CD4-positive, alpha-beta T cell (primary cell): ENCODE measurements around the gene RAPGEF5. TPM values are rescaled to one million over a fixed set of nuclear protein-coding genes. Genes with fewer than 3 reads are reported as not detected.

ENCODE experiments used
- ATAC-seq: fragments of 200-7000 bp; cut with Tn5 transposase; one replicate; pipeline ENCODE4 v1.10.0; 2022; ENCODE audit warnings: mild to moderate bottlenecking; ENCODE audit not compliant: poor library complexity
- CTCF ChIA-PET: fragments of 350-600 bp; sonication (Branson Sonifier 250); formaldehyde crosslinking; loops from one replicate; lab custom pipeline; 2021; ENCODE audit warnings: antibody characterized with exemption, inconsistent platforms; lab: Charles Lee
- POLR2A ChIA-PET: fragments of 350-600 bp; sonication (Branson Sonifier 250); formaldehyde crosslinking; loops from one replicate; lab custom pipeline; 2021; ENCODE audit warnings: antibody characterized with exemption, inconsistent platforms; lab: Charles Lee
- DNase-seq, 14 experiments: peaks; one replicate each; pipeline ENCODE4 v3.0.0-alpha.2; 2013 to 2020; ENCODE audit warnings: mixed read lengths in 2 of 14
- H3K27ac ChIP-seq, 2 donors: one replicate each; pipeline versions ENCODE4 v1.5.1 to v1.7.0; 2013; ENCODE audit warnings: low read length in 2 of 2, low read depth in 1 of 2, mild to moderate bottlenecking in 1 of 2
- H3K27me3 ChIP-seq, 2 experiments: 1 replicate in 1 of 2; 2 replicates in 1 of 2; pipeline versions ENCODE4 v1.6.1 to v1.7.0; 2013; ENCODE audit warnings: low read length in 2 of 2, control low read depth in 1 of 2, mild to moderate bottlenecking in 1 of 2, moderate library complexity in 1 of 2; ENCODE audit not compliant: insufficient read depth in 2 of 2, control insufficient read depth in 1 of 2
- H3K36me3 ChIP-seq: one replicate; pipeline ENCODE4 v1.6.1; 2013; ENCODE audit warnings: low read length, control low read depth; ENCODE audit not compliant: insufficient read depth
- H3K4me1 ChIP-seq: one replicate; pipeline ENCODE4 v1.6.1; 2013; ENCODE audit warnings: low read length, control low read depth; ENCODE audit not compliant: insufficient read depth
- H3K4me3 ChIP-seq: one replicate; pipeline ENCODE4 v1.5.1; 2013; ENCODE audit warnings: mild to moderate bottlenecking, low read length, moderate library complexity
- H3K9me3 ChIP-seq, 2 experiments: 1 replicate in 1 of 2; 2 replicates in 1 of 2; pipeline versions ENCODE4 v1.6.1 to v1.7.0; 2013; ENCODE audit warnings: low read length in 2 of 2, mild to moderate bottlenecking in 2 of 2, control low read depth in 1 of 2, moderate library complexity in 1 of 2; ENCODE audit not compliant: control insufficient read depth in 1 of 2, insufficient read depth in 1 of 2
- H3K27ac Mint-ChIP-seq: one replicate; pipeline ENCODE4 v1.8.0; 2020; ENCODE audit warnings: mixed read lengths
- H3K27me3 Mint-ChIP-seq: one replicate; pipeline ENCODE4 v1.8.0; 2021; ENCODE audit warnings: mixed read lengths
- H3K36me3 Mint-ChIP-seq: one replicate; pipeline ENCODE4 v1.8.0; 2021; ENCODE audit warnings: low read depth, mixed read lengths
- H3K4me1 Mint-ChIP-seq: one replicate; pipeline ENCODE4 v1.8.0; 2021; ENCODE audit warnings: low read depth, mixed read lengths
- H3K4me3 Mint-ChIP-seq: one replicate; pipeline ENCODE4 v1.8.0; 2020; ENCODE audit warnings: mild to moderate bottlenecking, mixed read lengths
- H3K9me3 Mint-ChIP-seq: one replicate; pipeline ENCODE4 v1.8.0; 2020; ENCODE audit warnings: mixed read lengths
- intact Hi-C, 2 experiments: fragments of 100-400 bp; cut with DNase I in 1 of 2; cut with micrococcal nuclease in 1 of 2; formaldehyde crosslinking; loops; one replicate each; pipeline versions ENCODE4 v1.15.1 to v1.9.0; 2023 to 2025; cut with DNase I, micrococcal nuclease
- total RNA-seq, 174 experiments: library from RNA in 2 of 174; stranded (reverse) in 2 of 174; gene quantifications; one replicate each; pipeline ENCODE4 v1.2.3 and lab custom pipeline; 2021 to 2026
- TF ChIP-seq, protein P1 (sequence below): fragments of 200-600 bp; IDR thresholded peaks from one replicate; pipeline ENCODE4 v1.8.0; 2022; ENCODE audit warnings: antibody characterized with exemption, mild to moderate bottlenecking

The RAPGEF5 gene
- total RNA-seq, 2 experiments from 2014 or later, result 0.17 TPM; not detected in 1

DNA sequence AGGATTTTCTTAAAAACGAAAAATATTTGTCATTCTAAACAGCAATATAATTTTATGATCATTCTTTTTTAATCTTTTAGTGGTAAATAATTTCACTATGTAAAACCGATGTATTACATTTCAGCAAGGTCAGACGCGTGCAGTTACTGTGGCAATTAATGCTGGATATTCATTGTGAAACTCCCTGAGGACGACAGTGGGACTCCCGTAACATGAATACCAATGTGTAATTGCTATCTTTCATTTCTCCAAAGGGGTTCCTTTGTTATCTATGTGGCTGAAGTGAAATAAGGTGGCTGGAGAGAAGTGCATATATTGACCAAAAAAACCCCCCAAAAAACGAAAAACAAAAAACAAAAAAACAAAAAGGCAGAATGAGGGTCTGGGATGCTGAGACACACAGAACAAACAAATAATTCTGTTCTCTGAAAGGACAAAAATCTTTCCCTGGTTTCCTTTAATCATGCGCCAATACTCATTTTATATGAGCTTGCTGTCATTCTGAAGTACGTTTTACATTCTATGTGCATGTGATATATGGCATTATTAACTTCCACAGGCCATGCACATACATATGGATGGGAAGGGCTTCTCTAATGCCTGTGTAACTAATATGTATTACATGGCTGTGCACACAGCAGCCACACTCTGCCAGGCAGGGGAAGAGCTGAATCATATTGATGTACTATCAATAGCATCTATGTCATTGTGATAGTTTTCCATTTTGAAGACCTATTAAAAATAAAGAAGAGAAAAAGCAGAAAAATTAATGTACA is 161.4 kb downstream of the RAPGEF5 start:
- DNase-seq (no peak), ATAC-seq (no peak)
- H3K27me3 ChIP-seq, result no peaks in the 10 kb centered on the region
- H3K36me3 ChIP-seq, result no peaks in the 10 kb centered on the region
- H3K9me3 ChIP-seq, result no peaks in the 10 kb centered on the region
- Mint-ChIP-seq H3K27ac (no peak overlapping the region), H3K36me3 (no peaks in the 10 kb centered on the region), H3K4me3 (no peak overlapping the region), H3K4me1 (no peaks in the 10 kb centered on the region), H3K9me3 (no peaks in the 10 kb centered on the region), H3K27me3 (no peaks in the 10 kb centered on the region)
- TF ChIP-seq, protein P1, sequence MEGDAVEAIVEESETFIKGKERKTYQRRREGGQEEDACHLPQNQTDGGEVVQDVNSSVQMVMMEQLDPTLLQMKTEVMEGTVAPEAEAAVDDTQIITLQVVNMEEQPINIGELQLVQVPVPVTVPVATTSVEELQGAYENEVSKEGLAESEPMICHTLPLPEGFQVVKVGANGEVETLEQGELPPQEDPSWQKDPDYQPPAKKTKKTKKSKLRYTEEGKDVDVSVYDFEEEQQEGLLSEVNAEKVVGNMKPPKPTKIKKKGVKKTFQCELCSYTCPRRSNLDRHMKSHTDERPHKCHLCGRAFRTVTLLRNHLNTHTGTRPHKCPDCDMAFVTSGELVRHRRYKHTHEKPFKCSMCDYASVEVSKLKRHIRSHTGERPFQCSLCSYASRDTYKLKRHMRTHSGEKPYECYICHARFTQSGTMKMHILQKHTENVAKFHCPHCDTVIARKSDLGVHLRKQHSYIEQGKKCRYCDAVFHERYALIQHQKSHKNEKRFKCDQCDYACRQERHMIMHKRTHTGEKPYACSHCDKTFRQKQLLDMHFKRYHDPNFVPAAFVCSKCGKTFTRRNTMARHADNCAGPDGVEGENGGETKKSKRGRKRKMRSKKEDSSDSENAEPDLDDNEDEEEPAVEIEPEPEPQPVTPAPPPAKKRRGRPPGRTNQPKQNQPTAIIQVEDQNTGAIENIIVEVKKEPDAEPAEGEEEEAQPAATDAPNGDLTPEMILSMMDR, result no peak
- intact Hi-C loops, result no loop called here
- H3K4me3 ChIP-seq, result no peak overlapping the region
- CTCF ChIA-PET, result no interaction called here
- H3K27ac ChIP-seq, result no peak overlapping the region
- POLR2A ChIA-PET, result interaction anchor here (1.6 kb wide), 1 partner anchor 10 kb away, joined by 3 read pairs; no protein-coding TSS in a partner anchor
- no peaks in the 10 kb centered on the region for H3K4me1 ChIP-seq

DNA sequence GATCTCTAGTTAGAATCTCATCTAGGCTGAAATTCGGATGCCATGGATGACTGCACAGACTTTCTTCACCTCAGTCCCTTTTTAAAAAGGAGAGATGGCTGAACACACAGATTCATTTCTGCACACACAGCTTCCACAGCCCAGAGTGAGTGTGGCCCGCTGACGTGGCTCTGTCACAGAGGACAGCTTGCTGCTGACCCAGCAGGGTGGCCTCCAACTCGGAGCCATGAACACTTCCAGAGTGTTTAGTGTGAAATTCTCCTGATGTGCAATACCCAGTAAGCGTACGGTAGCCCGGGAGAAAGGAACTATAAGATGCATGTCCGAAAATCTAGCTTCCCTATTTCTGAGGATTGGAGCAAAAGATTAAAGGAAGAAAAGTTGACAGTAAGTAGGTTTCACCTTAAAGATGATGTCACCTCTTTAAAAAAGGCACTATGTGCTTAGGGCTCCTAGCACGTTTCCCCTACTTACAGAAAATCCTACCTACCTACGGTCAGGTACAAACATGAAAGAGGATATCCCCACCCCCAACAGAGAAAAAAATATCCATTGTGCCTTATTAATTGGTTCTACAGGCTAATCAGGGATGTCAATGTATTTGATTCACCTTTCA is 162.2 kb downstream of the RAPGEF5 start:
- no peak for DNase-seq
- intact Hi-C loops, result no loop called here
- TF ChIP-seq, protein P1, result no peak
- Mint-ChIP-seq H3K27ac (no peak overlapping the region), H3K4me3 (no peak overlapping the region), H3K4me1 (no peaks in the 10 kb centered on the region), H3K9me3 (no peaks in the 10 kb centered on the region), H3K27me3 (no peaks in the 10 kb centered on the region), H3K36me3 (no peaks in the 10 kb centered on the region)
- Histone ChIP-seq H3K27me3 (no peaks in the 10 kb centered on the region), H3K27ac (no peak overlapping the region), H3K4me3 (no peak overlapping the region), H3K9me3 (no peaks in the 10 kb centered on the region), H3K4me1 (no peaks in the 10 kb centered on the region), H3K36me3 (no peaks in the 10 kb centered on the region)
- ChIA-PET POLR2A (interaction anchor here (1.6 kb wide), 1 partner anchor 11 kb away, joined by 3 read pairs; no protein-coding TSS in a partner anchor), CTCF (no interaction called here)
- no peak for ATAC-seq

DNA sequence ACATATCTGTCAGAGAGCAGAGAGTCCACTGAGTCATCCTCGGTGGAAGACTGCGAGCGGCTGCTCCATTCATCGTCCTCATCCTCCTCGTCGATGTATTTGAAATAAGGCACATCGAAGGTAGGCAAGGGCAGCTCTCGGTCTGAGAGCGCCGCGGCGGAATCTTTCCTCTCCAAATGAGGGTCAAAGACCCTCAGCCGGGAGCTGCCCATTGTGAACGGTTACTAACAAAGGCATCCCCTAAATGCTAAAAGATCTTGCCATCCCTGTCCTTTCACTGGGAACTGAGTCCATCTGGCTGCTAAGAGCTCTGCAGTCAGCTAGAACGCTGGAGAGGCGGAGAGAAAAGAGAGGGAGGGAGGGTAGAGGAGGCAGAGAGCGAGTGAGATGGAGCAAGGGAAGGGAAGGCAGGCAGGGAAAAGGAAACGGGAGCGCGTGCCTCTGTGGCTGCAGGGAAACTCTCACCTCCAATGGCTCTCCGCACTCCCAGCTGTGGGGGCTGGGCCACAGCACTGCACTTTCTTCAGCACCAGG is 163.4 kb downstream of the RAPGEF5 start:
- ChIA-PET CTCF (no interaction called here), POLR2A (no interaction called here)
- Histone ChIP-seq H3K9me3 (no peaks in the 10 kb centered on the region), H3K36me3 (no peaks in the 10 kb centered on the region), H3K4me1 (no peaks in the 10 kb centered on the region), H3K4me3 (no peak overlapping the region), H3K27me3 (no peaks in the 10 kb centered on the region), H3K27ac (no peak overlapping the region)
- no peaks in the 10 kb centered on the region for H3K36me3 Mint-ChIP-seq
- TF ChIP-seq, protein P1, result no peak
- H3K4me3 Mint-ChIP-seq, result no peak overlapping the region
- ATAC-seq, result no peak
- DNase-seq, result no peak
- intact Hi-C loops, result no loop called here
- H3K9me3 Mint-ChIP-seq, result no peaks in the 10 kb centered on the region
- H3K27ac Mint-ChIP-seq, result no peak overlapping the region
- H3K4me1 Mint-ChIP-seq, result no peaks in the 10 kb centered on the region
- no peaks in the 10 kb centered on the region for H3K27me3 Mint-ChIP-seq
